K562 (cell line): ENCODE results near the gene CCDC17. TPM values are rescaled to one million over a fixed set of nuclear protein-coding genes. Genes with fewer than 3 reads are reported as not detected.

Source experiments
- CCAR2 ChIP-seq: fragments of 200-400 bp; formaldehyde crosslinking; IDR thresholded peaks from 2 replicates; pipeline ENCODE4 v1.6.1; 2017; ENCODE audit warnings: mild to moderate bottlenecking, low read depth, low read length
- CCNT2 ChIP-seq: IDR thresholded peaks from 2 replicates; pipeline ENCODE4 v1.6.1; 2011; ENCODE audit warnings: borderline replicate concordance, low read depth, mild to moderate bottlenecking, moderate library complexity, mixed read lengths, low read length; ENCODE audit not compliant: insufficient read length; ENCODE audit errors: extremely low read depth
- HMG20B ChIP-seq: fragments of 250-450 bp; sonication (Bioruptor Pico); IDR thresholded peaks from 2 replicates; pipeline ENCODE4 v1.5.0; 2021; ENCODE audit warnings: mild to moderate bottlenecking
- HMGXB4 ChIP-seq: sonication (generic); formaldehyde crosslinking; IDR thresholded peaks from 2 replicates; pipeline ENCODE4 v1.8.1; 2023; ENCODE audit warnings: mild to moderate bottlenecking, missing genetic modification reagents
- KAT2B ChIP-seq: IDR thresholded peaks from one replicate; pipeline ENCODE4 v1.6.1; 2012; ENCODE audit warnings: low read depth, mild to moderate bottlenecking, control low read depth, inconsistent platforms, low read length, moderate library complexity
- MTA1 ChIP-seq: fragments of 450-650 bp; IDR thresholded peaks from 2 replicates; pipeline ENCODE4 v1.6.1; 2017; ENCODE audit warnings: borderline replicate concordance
- RBM15 ChIP-seq: fragments of 200-400 bp; formaldehyde crosslinking; IDR thresholded peaks from 2 replicates; pipeline ENCODE4 v1.6.1; 2018; ENCODE audit warnings: mild to moderate bottlenecking, low read length, moderate library complexity; ENCODE audit not compliant: insufficient read depth
- SIN3B ChIP-seq: fragments of 450-650 bp; IDR thresholded peaks from 2 replicates; pipeline ENCODE4 v1.6.1; 2017; ENCODE audit warnings: low read depth, mild to moderate bottlenecking, moderate library complexity
- SMAD1 ChIP-seq: fragments of 150-350 bp; IDR thresholded peaks from 2 replicates; pipeline ENCODE4 v1.6.1; 2014; ENCODE audit warnings: low read length, low read depth; ENCODE audit not compliant: partially characterized antibody
- SRSF9 ChIP-seq: fragments of 200-400 bp; formaldehyde crosslinking; IDR thresholded peaks from 2 replicates; pipeline ENCODE4 v1.6.1; 2017; ENCODE audit warnings: low read depth, low read length, borderline replicate concordance
- USF1 ChIP-seq: sonication (generic); formaldehyde crosslinking; IDR thresholded peaks from 2 replicates; pipeline ENCODE4 v1.9.0; 2022; ENCODE audit warnings: mild to moderate bottlenecking, missing genetic modification reagents
- ZNF274 ChIP-seq: IDR thresholded peaks from 2 replicates; pipeline ENCODE4 v1.6.1; 2011; ENCODE audit warnings: low read depth, mild to moderate bottlenecking, low read length, moderate library complexity, borderline replicate concordance
- ZNF277 ChIP-seq: fragments of 250-450 bp; sonication (Bioruptor Pico); IDR thresholded peaks from 2 replicates; pipeline ENCODE4 v1.8.0; 2022; ENCODE audit warnings: inconsistent platforms, mild to moderate bottlenecking, moderate library complexity, borderline replicate concordance
- ZNF431 ChIP-seq: sonication (generic); formaldehyde crosslinking; IDR thresholded peaks from 2 replicates; pipeline ENCODE4 v1.8.0; 2022; ENCODE audit warnings: mild to moderate bottlenecking, missing genetic modification reagents
- ZNF717 ChIP-seq: fragments of 250-450 bp; sonication (Bioruptor Pico); IDR thresholded peaks from 2 replicates; pipeline ENCODE4 v1.5.0; 2021
- polyA plus RNA-seq, 8 experiments: library from polyadenylated mRNA; depleted of rRNA in 4 of 8; stranded (reverse) in 5 of 8; unstranded in 3 of 8; fragments of >200 nt; fragmentation: Nextera tagmentation in 2 of 8; fragmentation: Illumina TruSeq in 1 of 8; extraction: Ambion mirVana in 2 of 8; extraction: Trizol in 1 of 8; gene quantifications; 2 replicates each; pipeline versions ENCODE4 v1.2.1 to v1.2.3, GENCODE V29; 2011 to 2014; ENCODE audit warnings: inconsistent platforms in 1 of 8, missing spikeins in 1 of 8
- total RNA-seq, 7 experiments: library from RNA; depleted of rRNA in 6 of 7; stranded (reverse); fragments of >200 nt in 6 of 7; fragmentation: Illumina TruSeq in 2 of 7; extraction: Trizol in 2 of 7; gene quantifications; 2 replicates each; pipeline versions ENCODE4 v1.2.1 to v1.2.3, GENCODE V29; 2011 to 2021; ENCODE audit warnings: low replicate concordance in 1 of 7
- TF ChIP-seq, protein P1 (sequence below): fragments of 450-650 bp; IDR thresholded peaks from 2 replicates; pipeline ENCODE4 v1.6.1; 2016

The CCDC17 gene
- total and polyA plus RNA-seq, 9 of the 15 experiments (the other 6 are each of a cell fraction or from before 2014, with no cell fraction given), result 0.20 to 2.4 (median 0.85) TPM

GRCh38 chr1:45584351-45585109 is 39.3 kb downstream of the CCDC17 start (continued):
- TF ChIP-seq MTA1, result 0 out of 2 replicates have a peak, but pooled peaks have one; percentile 28
- TF ChIP-seq SMAD1, result no peak
- TF ChIP-seq CCAR2, result no peak
- TF ChIP-seq SRSF9, result no peak
- TF ChIP-seq CCNT2, result peak; percentile 9
- TF ChIP-seq SIN3B, result peak; percentile 6; the same call in 1 of the 2 replicates
- TF ChIP-seq, protein P1, sequence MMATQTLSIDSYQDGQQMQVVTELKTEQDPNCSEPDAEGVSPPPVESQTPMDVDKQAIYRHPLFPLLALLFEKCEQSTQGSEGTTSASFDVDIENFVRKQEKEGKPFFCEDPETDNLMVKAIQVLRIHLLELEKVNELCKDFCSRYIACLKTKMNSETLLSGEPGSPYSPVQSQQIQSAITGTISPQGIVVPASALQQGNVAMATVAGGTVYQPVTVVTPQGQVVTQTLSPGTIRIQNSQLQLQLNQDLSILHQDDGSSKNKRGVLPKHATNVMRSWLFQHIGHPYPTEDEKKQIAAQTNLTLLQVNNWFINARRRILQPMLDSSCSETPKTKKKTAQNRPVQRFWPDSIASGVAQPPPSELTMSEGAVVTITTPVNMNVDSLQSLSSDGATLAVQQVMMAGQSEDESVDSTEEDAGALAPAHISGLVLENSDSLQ, result 0 out of 2 replicates have a peak, but pooled peaks have one; percentile 50
- TF ChIP-seq ZNF277 (CRISPR knock-in tag), result no peak
- peak; percentile 63; the same call in 1 of the 2 replicates for TF ChIP-seq ZNF431 (CRISPR knock-in tag)
- no peak; the same call in 1 of the 2 replicates for TF ChIP-seq HMGXB4 (CRISPR knock-in tag)
- no peak for TF ChIP-seq HMG20B
- TF ChIP-seq USF1, result no peak
- TF ChIP-seq KAT2B, result no peak
- no peak for TF ChIP-seq ZNF717 (CRISPR knock-in tag)
- TF ChIP-seq ZNF274, result no peak
- no peak for TF ChIP-seq RBM15
